Activated naive CD8-positive, alpha-beta T cell treated with anti-CD3 and anti-CD28 coated beads, Interleukin-2, amount 10 ng/mL, durations not matched to agents 7 days and 5 days (primary cell): ENCODE data around the gene PISD. TPM values are rescaled to one million over a fixed set of nuclear protein-coding genes. Genes with fewer than 3 reads are reported as not detected.

Experiments used
- ATAC-seq: fragments of 150-1000 bp; cut with Tn5 transposase; one replicate; pipeline ENCODE4 v1.10.0; 2021; ENCODE audit warnings: low read depth, moderate library complexity
- POLR2A ChIA-PET: fragments of 350-600 bp; sonication (Branson Sonifier 250); formaldehyde crosslinking; loops from one replicate; lab custom pipeline; 2021; ENCODE audit warnings: antibody characterized with exemption; lab: Charles Lee
- DNase-seq: peaks from one replicate; pipeline ENCODE4 v3.0.0; 2021
- H3K27ac Mint-ChIP-seq: one replicate; pipeline ENCODE4 v1.8.0; 2022; ENCODE audit warnings: mild to moderate bottlenecking, mixed read lengths
- H3K27me3 Mint-ChIP-seq: one replicate; pipeline ENCODE4 v1.8.0; 2022; ENCODE audit warnings: mild to moderate bottlenecking, moderate library complexity, mixed read lengths
- H3K36me3 Mint-ChIP-seq: one replicate; pipeline ENCODE4 v1.8.0; 2021; ENCODE audit warnings: mild to moderate bottlenecking, mixed read lengths
- H3K4me1 Mint-ChIP-seq: one replicate; pipeline ENCODE4 v1.8.0; 2021; ENCODE audit warnings: mixed read lengths
- H3K4me3 Mint-ChIP-seq: one replicate; pipeline ENCODE4 v1.8.0; 2022; ENCODE audit warnings: mild to moderate bottlenecking, moderate library complexity, mixed read lengths
- H3K9me3 Mint-ChIP-seq: one replicate; pipeline ENCODE4 v1.8.0; 2021; ENCODE audit warnings: mixed read lengths
- total RNA-seq, 2 experiments: library from RNA; stranded (reverse); gene quantifications; one replicate each; pipeline ENCODE4 v1.2.3, GENCODE V29; 2021

PISD gene
- total RNA-seq, 2 experiments from 2014 or later, result 25.4 to 26.1 TPM

DNA sequence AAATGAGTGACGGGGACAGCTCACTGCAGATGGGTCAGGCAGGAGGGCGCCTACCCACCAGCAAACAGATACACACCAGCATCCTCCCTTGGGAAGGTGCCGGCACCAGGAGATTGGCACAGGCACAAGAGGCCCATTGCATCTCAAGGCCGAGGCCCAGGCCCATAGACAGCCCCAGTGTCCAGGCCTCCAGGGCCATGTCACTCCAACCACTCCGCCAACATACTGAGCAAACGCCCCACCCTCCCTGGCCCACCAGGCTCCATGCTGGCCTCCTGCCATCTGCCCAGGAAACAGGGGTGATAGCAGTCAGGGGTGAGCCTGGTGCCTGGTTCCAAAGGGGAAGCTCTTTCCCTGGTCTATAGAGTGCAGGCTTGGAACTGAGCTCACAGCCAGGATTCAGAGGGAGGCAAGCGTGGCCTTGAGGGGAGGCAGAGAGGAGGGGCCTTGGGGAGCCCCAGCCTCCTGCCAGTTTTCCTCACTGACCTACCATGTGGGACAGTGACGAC lies 34.7 kb downstream of the PISD start:
- H3K27ac Mint-ChIP-seq, result peak overlapping the region; percentile 48
- ATAC-seq (no peak), DNase-seq (no peak)
- H3K4me3 Mint-ChIP-seq, result no peak overlapping the region
- no peaks in the 10 kb centered on the region for H3K9me3 Mint-ChIP-seq
- H3K27me3 Mint-ChIP-seq, result no peaks in the 10 kb centered on the region
- H3K36me3 Mint-ChIP-seq, result peaks cover 5% of the 10 kb centered on the region
- peaks cover 29% of the 10 kb centered on the region for H3K4me1 Mint-ChIP-seq
- POLR2A ChIA-PET, result no interaction called here

DNA sequence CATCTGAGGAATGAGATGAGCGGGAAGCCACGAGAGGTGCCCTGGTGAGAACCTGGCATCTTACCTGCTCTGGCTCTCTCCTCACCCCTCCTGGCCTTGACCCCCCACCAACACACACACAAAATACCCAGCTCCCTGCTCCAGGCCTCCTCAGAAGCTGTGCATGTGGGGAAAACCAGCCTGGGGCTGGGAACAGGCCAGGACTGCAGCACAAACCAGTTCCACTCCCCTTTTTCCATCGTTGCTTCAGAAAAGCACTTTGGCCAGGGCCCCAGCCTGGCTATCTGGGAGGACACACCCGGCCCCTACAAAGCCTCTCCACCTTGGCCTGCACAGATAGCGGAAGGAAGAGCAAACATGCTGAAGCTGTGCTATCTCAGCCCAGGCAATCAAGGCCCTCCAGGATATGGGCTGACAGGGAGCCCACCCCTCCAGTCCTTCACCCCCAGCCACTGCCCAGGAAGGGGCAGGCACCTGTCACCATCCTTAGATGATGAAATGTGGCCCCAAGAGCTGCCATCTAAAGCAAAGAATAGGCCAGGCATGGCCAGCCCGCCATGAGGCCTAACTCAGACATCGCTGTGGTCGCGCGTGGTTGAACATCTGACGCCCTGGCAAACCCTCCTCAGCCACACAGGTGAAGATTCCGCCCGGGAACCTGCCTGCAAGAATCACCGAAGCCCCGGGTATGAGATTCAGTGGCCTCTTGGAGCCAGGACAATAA lies 35.4 kb downstream of the PISD start:
- Mint-ChIP-seq H3K4me1 (peaks cover 28% of the 10 kb centered on the region), H3K4me3 (no peak overlapping the region), H3K36me3 (peaks cover 5% of the 10 kb centered on the region), H3K27me3 (no peaks in the 10 kb centered on the region), H3K27ac (peak overlapping the region; percentile 48), H3K9me3 (no peaks in the 10 kb centered on the region)
- POLR2A ChIA-PET, result no interaction called here
- DNase-seq (no peak), ATAC-seq (no peak)

DNA sequence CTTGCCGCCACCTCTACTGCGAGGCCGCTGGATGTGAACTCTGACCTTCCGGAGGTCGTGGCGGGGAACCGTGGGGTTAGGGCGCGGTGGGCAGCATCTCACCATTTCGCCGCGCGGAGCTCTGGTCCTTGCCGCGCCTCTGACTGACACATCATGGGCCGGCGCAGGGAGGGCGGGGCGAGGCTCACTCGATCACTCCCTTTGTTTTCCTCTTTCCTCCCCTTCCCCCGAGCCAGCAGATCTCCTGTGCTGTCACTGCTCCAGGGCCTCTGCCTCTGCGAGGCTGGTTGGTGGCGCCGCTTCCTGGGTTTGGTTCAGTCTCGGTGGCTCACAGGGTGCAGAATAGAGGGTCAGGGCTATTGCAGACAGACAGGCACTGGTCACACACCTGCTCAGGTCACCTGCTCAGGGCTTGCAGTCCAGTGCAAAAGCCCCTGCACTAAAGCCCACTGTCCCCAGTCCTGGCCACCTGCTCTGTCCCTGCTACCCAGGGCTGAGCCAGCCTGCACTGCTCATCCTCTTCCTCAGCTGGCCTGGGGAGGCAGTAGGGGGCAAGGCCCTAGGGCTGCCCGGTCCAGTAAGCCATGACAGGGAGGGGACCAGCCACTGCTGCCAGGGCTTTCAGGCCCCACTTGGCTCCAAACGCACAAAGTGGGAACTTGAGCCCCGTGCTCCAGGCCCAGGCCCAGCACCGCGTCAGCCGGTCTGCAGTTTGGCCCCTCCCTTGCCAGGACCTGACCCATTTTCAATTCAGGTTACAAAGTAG lies 36.2 kb downstream of the PISD start:
- Mint-ChIP-seq H3K4me1 (peaks cover 22% of the 10 kb centered on the region), H3K4me3 (no peak overlapping the region), H3K9me3 (no peaks in the 10 kb centered on the region), H3K27me3 (no peaks in the 10 kb centered on the region), H3K36me3 (peaks cover 5% of the 10 kb centered on the region), H3K27ac (peak overlapping the region; percentile 73)
- ATAC-seq (no peak), DNase-seq (no peak)
- POLR2A ChIA-PET, result no interaction called here

DNA sequence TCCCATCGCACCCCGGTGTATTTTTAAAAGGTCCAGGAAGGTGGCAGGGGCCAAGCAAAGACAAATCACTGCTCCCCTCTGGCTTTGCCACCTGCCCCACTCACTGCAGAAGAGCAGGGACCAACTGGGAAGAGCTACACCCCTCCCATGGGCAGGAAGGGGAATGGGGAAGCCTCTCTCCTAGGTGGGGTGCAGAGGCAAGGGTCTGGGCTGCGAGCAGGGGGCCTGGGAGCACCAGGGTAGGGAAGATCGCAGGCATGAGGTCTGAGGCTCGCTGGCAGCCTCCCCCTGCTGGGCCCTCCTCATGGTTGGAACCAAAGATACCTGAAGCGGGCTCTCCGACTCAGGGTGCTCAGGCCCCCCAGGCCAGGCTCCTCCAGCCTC lies 36.8 kb downstream of the PISD start:
- H3K36me3 Mint-ChIP-seq, result peaks cover 5% of the 10 kb centered on the region
- no peak overlapping the region for H3K27ac Mint-ChIP-seq
- ATAC-seq, result no peak
- no peak overlapping the region for H3K4me3 Mint-ChIP-seq
- POLR2A ChIA-PET, result no interaction called here
- H3K4me1 Mint-ChIP-seq, result peaks cover 22% of the 10 kb centered on the region
- no peaks in the 10 kb centered on the region for H3K9me3 Mint-ChIP-seq
- H3K27me3 Mint-ChIP-seq, result no peaks in the 10 kb centered on the region
- DNase-seq, result no peak

DNA sequence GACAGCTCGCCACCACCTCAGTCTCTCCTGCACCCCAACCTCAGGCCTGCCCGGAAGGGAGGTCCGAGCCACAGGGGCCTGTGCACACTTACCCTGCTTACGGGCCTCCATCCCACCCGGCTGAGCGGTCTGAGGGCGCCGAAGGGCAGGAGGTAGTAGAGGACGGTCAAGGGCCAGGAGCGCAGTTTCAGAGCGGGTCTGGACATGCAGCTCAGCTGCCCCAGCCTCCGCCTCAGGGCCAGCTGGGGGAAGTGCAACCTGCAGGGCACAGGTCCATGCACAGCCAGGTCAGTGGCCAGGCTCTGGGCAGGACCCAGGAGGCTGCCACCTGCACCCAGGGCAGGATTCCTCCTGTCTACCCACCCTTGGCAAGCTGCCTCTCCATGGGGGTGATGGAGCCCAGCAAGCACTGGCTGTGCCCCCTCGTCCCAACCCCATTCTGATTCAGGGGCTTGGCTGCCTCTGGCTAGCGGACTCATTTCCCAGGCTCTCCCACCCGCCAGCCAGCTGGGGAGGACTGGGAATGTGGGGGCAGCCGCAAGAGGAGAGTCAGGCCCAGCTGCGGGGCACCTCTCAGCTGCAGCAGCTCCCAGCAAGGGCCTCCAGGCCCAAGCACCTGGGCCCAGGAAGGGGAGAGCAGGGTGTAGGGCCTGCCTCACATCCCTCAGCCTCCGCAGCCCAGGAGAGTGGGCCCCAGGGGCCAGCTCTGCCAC lies 38.3 kb downstream of the PISD start:
- Mint-ChIP-seq H3K4me3 (no peak overlapping the region), H3K4me1 (peaks cover 14% of the 10 kb centered on the region), H3K27me3 (no peaks in the 10 kb centered on the region), H3K27ac (no peak overlapping the region), H3K36me3 (peaks cover 3% of the 10 kb centered on the region), H3K9me3 (no peaks in the 10 kb centered on the region)
- ATAC-seq, result no peak
- DNase-seq, result no peak
- POLR2A ChIA-PET, result no interaction called here

DNA sequence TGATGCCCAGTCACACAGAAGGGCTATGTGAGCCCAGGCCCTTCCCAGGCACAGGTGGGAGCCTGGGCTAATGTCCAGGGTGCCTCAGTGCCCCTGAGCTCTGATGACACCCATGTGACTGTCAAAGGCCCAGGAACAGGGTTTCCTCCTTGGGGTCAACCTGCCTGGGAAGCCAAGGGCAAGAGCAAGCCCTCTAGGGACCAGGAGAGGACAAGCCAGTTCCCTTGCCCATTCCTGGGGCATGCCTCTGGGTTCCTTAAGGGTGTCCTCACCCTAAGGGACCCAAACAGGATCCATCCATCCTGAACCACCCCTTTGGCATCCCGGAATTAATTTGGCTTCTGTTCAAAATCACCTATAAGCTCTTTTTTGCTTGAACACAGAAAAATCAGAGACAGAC lies 39.0 kb downstream of the PISD start:
- no peak for DNase-seq
- Mint-ChIP-seq H3K27ac (peak overlapping the region; percentile 21), H3K4me1 (peaks cover 10% of the 10 kb centered on the region), H3K36me3 (peaks cover 3% of the 10 kb centered on the region), H3K4me3 (no peak overlapping the region), H3K27me3 (no peaks in the 10 kb centered on the region), H3K9me3 (no peaks in the 10 kb centered on the region)
- no peak for ATAC-seq
- POLR2A ChIA-PET, result no interaction called here

DNA sequence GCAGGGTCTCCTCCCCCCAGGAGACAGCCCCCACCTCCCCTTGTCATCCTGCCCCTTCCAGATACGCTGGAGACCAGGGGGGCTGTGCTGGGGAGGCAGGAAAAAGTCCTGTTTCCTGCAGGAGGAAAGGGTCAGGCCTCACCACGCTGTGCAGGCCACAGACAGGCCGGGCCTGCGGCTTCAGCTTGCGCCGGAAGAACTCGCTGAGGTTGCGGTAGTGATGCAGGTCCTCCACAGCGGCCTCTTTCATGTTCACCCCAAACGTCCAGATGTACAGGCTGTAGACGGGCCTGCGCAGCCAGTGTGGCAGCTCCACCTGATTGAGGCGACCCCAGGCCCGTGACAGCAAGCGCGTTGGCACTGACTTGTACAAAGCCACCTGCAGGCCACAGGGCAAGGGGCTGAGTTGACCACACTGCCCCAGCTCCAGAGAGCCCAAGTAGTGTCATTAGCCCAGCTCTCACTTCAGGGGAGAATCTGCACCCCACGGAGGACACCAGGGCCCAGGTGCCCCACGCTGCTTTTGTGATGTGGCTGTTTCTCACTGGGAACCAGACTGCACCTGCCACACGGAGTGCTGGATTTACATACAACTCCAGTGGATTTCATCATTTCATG lies 40.4 kb downstream of the PISD start:
- POLR2A ChIA-PET, result interaction anchor here (0.6 to 3.0 kb wide), 2 partner anchors 9 to 58 kb away, joined by 3 to 10 read pairs; no protein-coding TSS in a partner anchor
- DNase-seq (no peak), ATAC-seq (no peak)
- Mint-ChIP-seq H3K36me3 (peaks cover 3% of the 10 kb centered on the region), H3K4me3 (no peak overlapping the region), H3K27ac (peak overlapping the region; percentile 30), H3K4me1 (peaks cover 7% of the 10 kb centered on the region), H3K27me3 (no peaks in the 10 kb centered on the region), H3K9me3 (no peaks in the 10 kb centered on the region)

DNA sequence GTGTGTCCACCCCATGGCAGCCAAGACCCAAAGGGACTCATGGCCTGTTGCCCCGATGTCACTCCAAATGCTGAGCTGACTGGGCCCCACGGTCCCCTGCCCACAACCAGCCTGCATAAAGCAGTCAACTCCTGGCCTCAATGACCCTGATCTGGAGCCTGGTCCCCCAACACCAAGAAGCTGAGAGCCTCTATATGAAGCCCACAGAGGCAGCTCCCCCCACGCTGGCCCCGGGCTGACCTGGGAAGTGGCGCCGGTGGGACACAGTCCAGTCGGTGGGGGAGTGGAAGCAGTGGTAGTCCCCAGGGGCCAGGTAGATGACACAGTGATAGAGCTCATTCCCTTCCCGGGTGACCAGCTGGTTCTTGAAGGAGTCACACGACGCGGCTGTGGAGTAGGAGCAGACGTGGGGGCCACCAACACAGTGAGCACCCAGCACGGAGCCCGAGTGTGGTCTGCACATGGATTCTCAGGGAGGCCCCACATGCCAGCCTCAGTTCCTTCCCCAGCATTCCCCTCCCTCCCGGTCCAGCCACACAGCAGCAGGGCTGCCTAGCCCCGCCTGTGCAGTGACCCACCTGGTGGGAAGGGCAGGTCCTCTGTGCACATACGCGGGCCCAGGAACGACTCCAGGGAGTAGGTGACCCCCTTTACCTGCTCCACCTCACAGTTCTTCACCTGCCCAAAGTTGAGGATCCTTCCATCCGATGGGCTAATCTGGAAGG lies 41.1 kb downstream of the PISD start:
- Mint-ChIP-seq H3K27me3 (no peaks in the 10 kb centered on the region), H3K9me3 (no peaks in the 10 kb centered on the region), H3K27ac (peak overlapping the region; percentile 30), H3K36me3 (peaks cover 3% of the 10 kb centered on the region), H3K4me3 (no peak overlapping the region), H3K4me1 (peaks cover 8% of the 10 kb centered on the region)
- POLR2A ChIA-PET, result interaction anchor here (3.0 kb wide), 1 partner anchor 9 kb away, joined by 10 read pairs; no protein-coding TSS in a partner anchor
- DNase-seq (no peak), ATAC-seq (no peak)

DNA sequence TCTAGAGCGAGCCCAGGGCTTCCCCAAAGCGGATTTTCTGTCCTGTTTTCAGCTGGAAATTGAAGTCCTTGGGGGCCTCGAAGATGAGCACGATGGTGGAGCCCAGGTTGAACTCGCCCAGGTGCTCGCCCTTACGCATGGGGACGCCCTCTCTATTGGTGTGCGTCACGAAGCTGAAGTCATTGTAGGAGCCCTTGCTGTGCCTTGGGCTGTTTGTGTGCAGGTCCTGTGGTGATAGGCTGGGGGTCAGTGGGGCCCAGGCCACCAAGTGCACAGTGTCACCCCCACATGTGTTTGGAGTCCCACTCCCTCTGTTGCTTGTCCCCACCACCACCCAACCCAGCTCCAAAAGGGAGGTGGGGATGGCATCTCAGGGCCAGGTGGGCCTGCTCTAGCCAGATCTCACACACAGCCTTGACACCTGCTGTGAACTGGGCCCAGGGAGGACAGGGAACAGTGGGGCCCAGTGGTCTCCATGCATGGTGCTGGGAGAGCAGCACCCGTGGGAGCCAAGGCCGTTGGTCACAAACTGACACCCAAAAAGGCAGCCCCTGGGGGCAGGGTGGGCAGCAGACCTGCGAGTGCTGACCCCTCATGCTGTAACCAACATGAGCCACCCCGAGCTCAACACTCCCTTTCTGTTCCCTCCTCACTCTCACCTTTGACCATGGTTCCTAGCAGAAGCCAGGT lies 42.3 kb downstream of the PISD start:
- no peaks in the 10 kb centered on the region for H3K27me3 Mint-ChIP-seq

DNA sequence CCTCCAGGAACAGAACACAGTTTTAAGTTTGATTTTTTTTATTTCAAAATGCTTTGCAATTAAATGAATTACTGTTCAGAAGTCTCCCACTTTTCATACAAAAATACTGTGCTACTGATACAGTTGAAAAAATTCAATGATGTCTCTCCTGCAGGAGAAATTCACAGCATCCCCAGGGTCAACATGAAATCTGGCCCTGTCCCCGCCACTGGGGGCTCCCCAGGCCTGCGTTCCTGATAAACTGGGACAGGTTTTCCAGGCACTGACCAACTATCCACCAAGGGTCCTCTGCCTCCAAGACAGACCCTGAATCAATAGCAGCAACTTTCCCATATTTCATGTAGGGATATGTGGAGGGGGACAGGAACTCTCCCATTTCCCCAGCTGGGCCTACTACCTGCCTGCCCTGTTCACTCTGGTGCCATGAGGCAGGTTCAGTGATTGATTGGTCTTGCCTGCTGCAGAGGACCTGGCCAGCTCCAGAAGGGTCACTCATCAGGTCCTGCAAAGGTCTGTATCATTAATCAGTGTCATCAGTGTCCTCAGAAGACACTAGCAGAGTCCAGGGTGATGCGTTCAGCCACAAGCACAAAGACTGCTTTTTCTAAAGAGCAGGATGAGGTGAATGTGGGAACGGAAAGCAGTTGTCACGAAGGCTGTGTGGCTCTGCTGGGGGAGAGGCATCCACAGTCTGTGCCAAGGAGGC lies 43.4 kb downstream of the PISD start:
- POLR2A ChIA-PET, result interaction anchor here (0.6 kb wide), 1 partner anchor 20 kb away, joined by 3 read pairs; no protein-coding TSS in a partner anchor
- no peak for DNase-seq
- H3K27me3 Mint-ChIP-seq, result no peaks in the 10 kb centered on the region

More for the DNA sequence above, 42.3 kb downstream of the PISD start:
- Mint-ChIP-seq H3K4me3 (no peak overlapping the region), H3K36me3 (peaks cover 3% of the 10 kb centered on the region), H3K27ac (peak overlapping the region; percentile 48), H3K9me3 (no peaks in the 10 kb centered on the region), H3K4me1 (peaks cover 14% of the 10 kb centered on the region)
- ATAC-seq, result no peak
- POLR2A ChIA-PET, result interaction anchor here (3.0 kb wide), 1 partner anchor 10 kb away, joined by 10 read pairs; no protein-coding TSS in a partner anchor
- no peak for DNase-seq

DNA sequence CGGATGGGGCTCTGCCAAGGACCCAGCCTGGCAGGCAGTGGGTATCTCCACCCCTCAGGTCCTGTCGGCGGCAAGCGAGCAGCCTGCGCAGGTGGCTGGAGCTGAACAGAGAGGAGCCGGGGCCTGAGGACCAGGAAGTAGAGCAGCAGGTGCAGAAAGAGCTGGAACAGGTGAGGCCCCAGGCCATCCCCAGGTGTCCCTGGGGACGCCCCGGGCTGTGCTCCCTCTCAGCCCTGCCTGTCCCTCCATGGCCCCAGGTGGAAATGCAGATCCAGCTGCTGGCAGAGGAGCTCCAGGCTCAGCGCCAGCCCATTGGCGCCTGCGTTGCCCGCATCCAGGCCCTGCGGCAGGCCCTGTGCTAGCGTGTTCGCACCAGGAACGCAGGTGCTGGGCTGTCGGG lies 44.0 kb downstream of the PISD start:
- H3K36me3 Mint-ChIP-seq, result no peaks in the 10 kb centered on the region
- H3K4me1 Mint-ChIP-seq, result peaks cover 12% of the 10 kb centered on the region
- no peak overlapping the region for H3K27ac Mint-ChIP-seq
- H3K27me3 Mint-ChIP-seq, result no peaks in the 10 kb centered on the region
- H3K4me3 Mint-ChIP-seq, result no peak overlapping the region
- POLR2A ChIA-PET, result interaction anchor here (0.6 kb wide), 1 partner anchor 19 kb away, joined by 3 read pairs; no protein-coding TSS in a partner anchor
- no peaks in the 10 kb centered on the region for H3K9me3 Mint-ChIP-seq
- ATAC-seq (no peak), DNase-seq (no peak)

More for the DNA sequence above, 43.4 kb downstream of the PISD start:
- no peak for ATAC-seq
- no peak overlapping the region for H3K27ac Mint-ChIP-seq
- H3K9me3 Mint-ChIP-seq, result no peaks in the 10 kb centered on the region
- H3K4me3 Mint-ChIP-seq, result no peak overlapping the region
- no peaks in the 10 kb centered on the region for H3K36me3 Mint-ChIP-seq
- peaks cover 12% of the 10 kb centered on the region for H3K4me1 Mint-ChIP-seq
